Smooth muscle cell (in vitro differentiated cells): ENCODE results near the gene STUB1. TPM values are rescaled to one million over a fixed set of nuclear protein-coding genes. Genes with fewer than 3 reads are reported as not detected.

ENCODE experiments used
- DNase-seq: peaks from one replicate; lab custom pipeline; 2025; ENCODE audit not compliant: unreplicated experiment; lab: John Stamatoyannopoulos, UW
- H2AFZ ChIP-seq: fragments of 200-600 bp; sonication (generic); 2 replicates; pipeline ENCODE4 v1.6.0; 2016; ENCODE audit warnings: antibody characterized with exemption, low read depth, mild to moderate bottlenecking
- H3F3A ChIP-seq: fragments of 200-600 bp; sonication (generic); 2 replicates; pipeline ENCODE4 v1.6.0; 2017; ENCODE audit warnings: antibody characterized with exemption, low read depth
- H3K27ac ChIP-seq: fragments of 200-600 bp; sonication (generic); 2 replicates; pipeline ENCODE4 v1.5.1; 2016; ENCODE audit warnings: low read depth, mild to moderate bottlenecking
- H3K27me3 ChIP-seq: fragments of 200-600 bp; sonication (generic); 2 replicates; pipeline ENCODE4 v1.6.1; 2016; ENCODE audit warnings: low read depth, mild to moderate bottlenecking
- H3K36me3 ChIP-seq: fragments of 200-600 bp; sonication (generic); 2 replicates; pipeline ENCODE4 v1.5.1; 2016; ENCODE audit warnings: low read depth
- H3K4me1 ChIP-seq: fragments of 200-600 bp; sonication (generic); 2 replicates; pipeline ENCODE4 v1.5.1; 2016; ENCODE audit warnings: low read depth
- H3K4me2 ChIP-seq: fragments of 200-600 bp; sonication (generic); 2 replicates; pipeline ENCODE4 v1.6.0; 2016; ENCODE audit warnings: mild to moderate bottlenecking
- H3K4me3 ChIP-seq: fragments of 200-600 bp; sonication (generic); 2 replicates; pipeline ENCODE4 v1.5.1; 2016; ENCODE audit warnings: mild to moderate bottlenecking
- H3K79me2 ChIP-seq: fragments of 200-600 bp; sonication (generic); 2 replicates; pipeline ENCODE4 v1.6.0; 2016; ENCODE audit warnings: low read depth, mild to moderate bottlenecking
- H3K9ac ChIP-seq: fragments of 200-600 bp; sonication (generic); 2 replicates; pipeline ENCODE4 v1.6.0; 2016; ENCODE audit warnings: low read depth
- H3K9me3 ChIP-seq: fragments of 200-600 bp; sonication (generic); replicated peaks from 2 replicates; pipeline ENCODE4 v1.5.1; 2016; ENCODE audit warnings: low read depth
- H4K20me1 ChIP-seq: fragments of 200-600 bp; sonication (generic); 2 replicates; pipeline ENCODE4 v1.6.0; 2016; ENCODE audit warnings: low read depth
- WGBS: methylation state at CpG from one replicate; pipeline ENCODE4 v1.1.7; 2016; ENCODE audit warnings: low lambda C conversion rate; 5-methylcytosine and 5-hydroxymethylcytosine counted together
- polyA plus RNA-seq: library from polyadenylated mRNA; unstranded; fragments of >200 nt; fragmentation: Nextera tagmentation; extraction: Ambion mirVana; gene quantifications from 2 replicates; pipeline ENCODE4 v1.2.1, GENCODE V29; 2016
- total RNA-seq: library from RNA; depleted of rRNA; stranded (reverse); fragments of >200 nt; gene quantifications from 2 replicates; pipeline ENCODE4 v1.2.3, GENCODE V29; 2014
- TF ChIP-seq, protein P1 (sequence below): fragments of 200-600 bp; sonication (generic); IDR thresholded peaks from 2 replicates; pipeline ENCODE4 v1.5.1; 2017; ENCODE audit warnings: borderline replicate concordance, mild to moderate bottlenecking, antibody characterized with exemption; ENCODE audit not compliant: insufficient read depth, poor library complexity, severe bottlenecking

STUB1 gene
- total and polyA plus RNA-seq, 2 experiments from 2014 or later, result 99.0 to 196 TPM

DNA sequence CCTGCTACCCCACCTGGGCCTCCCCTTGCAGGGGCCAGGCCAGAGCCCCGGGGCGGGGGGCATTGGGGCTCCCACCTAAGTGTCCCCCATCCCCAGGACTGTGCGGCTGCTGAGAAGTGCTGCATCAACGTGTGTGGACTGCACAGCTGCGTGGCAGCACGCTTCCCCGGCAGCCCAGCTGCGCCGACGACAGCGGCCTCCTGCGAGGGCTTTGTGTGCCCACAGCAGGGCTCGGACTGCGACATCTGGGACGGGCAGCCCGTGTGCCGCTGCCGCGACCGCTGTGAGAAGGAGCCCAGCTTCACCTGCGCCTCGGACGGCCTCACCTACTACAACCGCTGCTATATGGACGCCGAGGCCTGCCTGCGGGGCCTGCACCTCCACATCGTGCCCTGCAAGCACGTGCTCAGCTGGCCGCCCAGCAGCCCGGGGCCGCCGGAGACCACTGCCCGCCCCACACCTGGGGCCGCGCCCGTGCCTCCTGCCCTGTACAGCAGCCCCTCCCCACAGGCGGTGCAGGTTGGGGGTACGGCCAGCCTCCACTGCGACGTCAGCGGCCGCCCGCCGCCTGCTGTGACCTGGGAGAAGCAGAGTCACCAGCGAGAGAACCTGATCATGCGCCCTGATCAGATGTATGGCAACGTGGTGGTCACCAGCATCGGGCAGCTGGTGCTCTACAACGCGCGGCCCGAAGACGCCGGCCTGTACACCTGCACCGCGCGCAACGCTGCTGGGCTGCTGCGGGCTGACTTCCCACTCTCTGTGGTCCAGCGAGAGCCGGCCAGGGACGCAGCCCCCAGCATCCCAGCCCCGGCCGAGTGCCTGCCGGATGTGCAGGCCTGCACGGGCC, 47.5 kb upstream of the STUB1 start:
- 98% methylated on average over 64 of the region's 67 CpGs for WGBS
- Histone ChIP-seq H3K27me3 (no peaks in the 10 kb centered on the region), H3K27ac (no peak overlapping the region), H3F3A (peaks cover 8% of the 10 kb centered on the region), H3K4me2 (no peak overlapping the region), H4K20me1 (peaks cover 11% of the 10 kb centered on the region), H2AFZ (no peak overlapping the region), H3K4me1 (peaks cover 30% of the 10 kb centered on the region), H3K4me3 (no peak overlapping the region), H3K9ac (no peak overlapping the region), H3K9me3 (no peaks in the 10 kb centered on the region), H3K36me3 (no peaks in the 10 kb centered on the region), H3K79me2 (peaks cover 10% of the 10 kb centered on the region)
- DNase-seq, result no peak
- TF ChIP-seq, protein P1, sequence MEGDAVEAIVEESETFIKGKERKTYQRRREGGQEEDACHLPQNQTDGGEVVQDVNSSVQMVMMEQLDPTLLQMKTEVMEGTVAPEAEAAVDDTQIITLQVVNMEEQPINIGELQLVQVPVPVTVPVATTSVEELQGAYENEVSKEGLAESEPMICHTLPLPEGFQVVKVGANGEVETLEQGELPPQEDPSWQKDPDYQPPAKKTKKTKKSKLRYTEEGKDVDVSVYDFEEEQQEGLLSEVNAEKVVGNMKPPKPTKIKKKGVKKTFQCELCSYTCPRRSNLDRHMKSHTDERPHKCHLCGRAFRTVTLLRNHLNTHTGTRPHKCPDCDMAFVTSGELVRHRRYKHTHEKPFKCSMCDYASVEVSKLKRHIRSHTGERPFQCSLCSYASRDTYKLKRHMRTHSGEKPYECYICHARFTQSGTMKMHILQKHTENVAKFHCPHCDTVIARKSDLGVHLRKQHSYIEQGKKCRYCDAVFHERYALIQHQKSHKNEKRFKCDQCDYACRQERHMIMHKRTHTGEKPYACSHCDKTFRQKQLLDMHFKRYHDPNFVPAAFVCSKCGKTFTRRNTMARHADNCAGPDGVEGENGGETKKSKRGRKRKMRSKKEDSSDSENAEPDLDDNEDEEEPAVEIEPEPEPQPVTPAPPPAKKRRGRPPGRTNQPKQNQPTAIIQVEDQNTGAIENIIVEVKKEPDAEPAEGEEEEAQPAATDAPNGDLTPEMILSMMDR, result no peak

DNA sequence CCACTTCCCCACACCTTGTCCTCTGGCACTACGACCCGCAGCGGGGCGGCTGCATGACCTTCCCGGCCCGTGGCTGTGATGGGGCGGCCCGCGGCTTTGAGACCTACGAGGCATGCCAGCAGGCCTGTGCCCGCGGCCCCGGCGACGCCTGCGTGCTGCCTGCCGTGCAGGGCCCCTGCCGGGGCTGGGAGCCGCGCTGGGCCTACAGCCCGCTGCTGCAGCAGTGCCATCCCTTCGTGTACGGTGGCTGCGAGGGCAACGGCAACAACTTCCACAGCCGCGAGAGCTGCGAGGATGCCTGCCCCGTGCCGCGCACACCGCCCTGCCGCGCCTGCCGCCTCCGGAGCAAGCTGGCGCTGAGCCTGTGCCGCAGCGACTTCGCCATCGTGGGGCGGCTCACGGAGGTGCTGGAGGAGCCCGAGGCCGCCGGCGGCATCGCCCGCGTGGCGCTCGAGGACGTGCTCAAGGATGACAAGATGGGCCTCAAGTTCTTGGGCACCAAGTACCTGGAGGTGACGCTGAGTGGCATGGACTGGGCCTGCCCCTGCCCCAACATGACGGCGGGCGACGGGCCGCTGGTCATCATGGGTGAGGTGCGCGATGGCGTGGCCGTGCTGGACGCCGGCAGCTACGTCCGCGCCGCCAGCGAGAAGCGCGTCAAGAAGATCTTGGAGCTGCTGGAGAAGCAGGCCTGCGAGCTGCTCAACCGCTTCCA, 46.7 kb upstream of the STUB1 start:
- no peak overlapping the region for H2AFZ ChIP-seq

DNA sequence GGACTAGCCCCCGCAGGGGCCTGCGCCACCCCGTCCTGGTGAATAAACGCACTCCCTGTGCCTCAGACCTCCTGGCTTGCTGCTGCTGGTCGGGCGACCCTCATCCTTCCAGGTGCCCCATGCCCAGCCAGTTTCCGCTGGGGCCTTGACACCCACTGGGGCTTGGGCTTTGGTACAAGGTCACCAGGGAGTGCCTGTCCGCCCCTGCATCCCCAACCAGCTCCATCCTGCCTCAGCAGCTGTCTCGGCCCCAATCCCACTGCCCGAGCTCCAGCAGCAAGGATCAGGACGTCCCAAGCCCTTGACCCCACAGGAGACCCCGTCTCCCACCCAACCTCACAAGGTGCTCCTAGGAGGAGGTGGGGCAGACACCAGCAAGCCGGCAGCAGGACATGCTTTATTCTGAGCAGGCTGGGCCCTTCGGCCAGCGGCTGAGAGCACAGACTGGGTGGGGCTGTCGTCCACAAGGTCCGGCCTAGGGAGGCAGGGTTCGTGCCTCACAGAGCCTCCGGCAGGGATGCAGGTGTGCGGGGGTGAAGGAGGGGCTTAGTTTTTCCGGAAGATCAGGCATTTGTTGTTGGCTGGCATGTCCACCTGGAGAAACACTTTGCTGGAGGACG, 46.0 kb upstream of the STUB1 start:
- DNase-seq, result no peak
- H3K4me2 ChIP-seq, result no peak overlapping the region
- no peak overlapping the region for H3K27ac ChIP-seq
- no peak overlapping the region for H3K4me3 ChIP-seq
- H4K20me1 ChIP-seq, result peaks cover 11% of the 10 kb centered on the region
- TF ChIP-seq, protein P1, result no peak
- H3F3A ChIP-seq, result peaks cover 15% of the 10 kb centered on the region
- no peak overlapping the region for H2AFZ ChIP-seq
- no peaks in the 10 kb centered on the region for H3K9me3 ChIP-seq
- H3K27me3 ChIP-seq, result no peaks in the 10 kb centered on the region
- peaks cover 35% of the 10 kb centered on the region for H3K4me1 ChIP-seq
- no peaks in the 10 kb centered on the region for H3K36me3 ChIP-seq
- WGBS, result 96% methylated on average over 22 of the region's 22 CpGs
- H3K9ac ChIP-seq, result no peak overlapping the region
- H3K79me2 ChIP-seq, result peaks cover 10% of the 10 kb centered on the region

More for the DNA sequence above, 46.7 kb upstream of the STUB1 start:
- H3K4me2 ChIP-seq, result no peak overlapping the region
- H3K4me1 ChIP-seq, result peaks cover 34% of the 10 kb centered on the region
- no peak overlapping the region for H3K9ac ChIP-seq
- 99% methylated on average over 56 of the region's 74 CpGs for WGBS
- peaks cover 8% of the 10 kb centered on the region for H3F3A ChIP-seq
- no peak overlapping the region for H3K4me3 ChIP-seq
- no peak overlapping the region for H3K27ac ChIP-seq
- H4K20me1 ChIP-seq, result peaks cover 11% of the 10 kb centered on the region
- no peak for DNase-seq
- H3K27me3 ChIP-seq, result no peaks in the 10 kb centered on the region
- H3K36me3 ChIP-seq, result no peaks in the 10 kb centered on the region
- H3K79me2 ChIP-seq, result peaks cover 10% of the 10 kb centered on the region
- no peaks in the 10 kb centered on the region for H3K9me3 ChIP-seq
- TF ChIP-seq, protein P1, result no peak
